GM12864 (cell line): ENCODE results near the gene P2RY6.
A peak's percentile ranks its signal among the peaks of the same experiment; 100 is the strongest.

Source experiments
- DNase-seq: peaks from one replicate; pipeline ENCODE4 v3.0.0-alpha.2; 2011; ENCODE audit warnings: low read depth
- H3K4me3 ChIP-seq: 2 replicates; pipeline ENCODE4 v1.5.1; 2011; ENCODE audit warnings: mild to moderate bottlenecking, low read depth, low read length, control low read depth
- CTCF ChIP-seq: IDR thresholded peaks from 2 replicates; pipeline ENCODE4 v1.5.1; 2011; ENCODE audit warnings: low read depth, mild to moderate bottlenecking, moderate library complexity, low read length, control low read depth, inconsistent platforms; ENCODE audit errors: missing control alignments

P2RY6 gene

GRCh38 chr11:73294604-73295003 lies 22.5 kb downstream of the P2RY6 start:
- no peak overlapping the region for H3K4me3 ChIP-seq
- no peak for TF ChIP-seq CTCF
- DNase-seq: no peak

GRCh38 chr11:73295241-73295995 lies 23.3 kb downstream of the P2RY6 start:
- peak; percentile 99 for TF ChIP-seq CTCF
- DNase-seq: peak; percentile 43
- H3K4me3 ChIP-seq: no peak overlapping the region

GRCh38 chr11:73295996-73296318 lies 23.8 kb downstream of the P2RY6 start:
- DNase-seq: no peak
- H3K4me3 ChIP-seq: no peak overlapping the region
- TF ChIP-seq CTCF: no peak

GRCh38 chr11:73296501-73297230 lies 24.5 kb downstream of the P2RY6 start:
- no peak overlapping the region for H3K4me3 ChIP-seq
- DNase-seq: no peak
- TF ChIP-seq CTCF: no peak

- no peak for TF ChIP-seq CTCF
- no peak overlapping the region for H3K4me3 ChIP-seq
- no peak for DNase-seq
Measured at GRCh38 chr11:73297231-73297590, 25.1 kb downstream of the P2RY6 start.

- no peak overlapping the region for H3K4me3 ChIP-seq
- TF ChIP-seq CTCF: no peak
- DNase-seq: no peak
Measured at GRCh38 chr11:73297702-73298101, 25.6 kb downstream of the P2RY6 start.

GRCh38 chr11:73298233-73298632 lies 26.1 kb downstream of the P2RY6 start:
- no peak overlapping the region for H3K4me3 ChIP-seq
- no peak for TF ChIP-seq CTCF
- no peak for DNase-seq
